Fibroblast of mammary gland (primary cell): ENCODE measurements around the gene AJUBA.
"Not testable (repeated sequence)": the region's sequence is repeated elsewhere in the genome, so short reads cannot be mapped to it uniquely, and the experiment has no call there.

ENCODE experiments used
- DNase-seq: peaks from one replicate; pipeline ENCODE4 v3.0.0-alpha.2; 2010; ENCODE audit warnings: low read depth
- H3K4me3 ChIP-seq: 2 replicates; pipeline ENCODE4 v1.5.1; 2011; ENCODE audit warnings: low read depth, mild to moderate bottlenecking, low read length, moderate library complexity; ENCODE audit not compliant: control insufficient read depth
- CTCF ChIP-seq: conservative IDR thresholded peaks from 2 replicates; pipeline ENCODE4 v1.5.1; 2011; ENCODE audit warnings: low read depth, low read length, inconsistent platforms; ENCODE audit not compliant: control insufficient read depth, insufficient read depth

Gene AJUBA

GRCh38 chr14:23006544-23007419 is 24.4 kb upstream of the AJUBA start:
- TF ChIP-seq CTCF: peak; percentile 23

GRCh38 chr14:23006188-23006534 is 23.8 kb upstream of the AJUBA start:
- TF ChIP-seq CTCF: no peak
- H3K4me3 ChIP-seq: peak overlapping the region; percentile 71
- no peak for DNase-seq

More at GRCh38 chr14:23006544-23007419, 24.4 kb upstream of the AJUBA start:
- peak overlapping the region; percentile 71 for H3K4me3 ChIP-seq
- DNase-seq: peak; percentile 98

- TF ChIP-seq CTCF: no peak
- no peak for DNase-seq
- no peak overlapping the region for H3K4me3 ChIP-seq
Observed at GRCh38 chr14:23005451-23006187, 23.3 kb upstream of the AJUBA start.

GRCh38 chr14:23004274-23004673 is 21.9 kb upstream of the AJUBA start:
- DNase-seq, H3K4me3 ChIP-seq: not testable (repeated sequence)

- no peak overlapping the region for H3K4me3 ChIP-seq
- TF ChIP-seq CTCF: no peak
- DNase-seq: no peak
Observed at GRCh38 chr14:23002592-23002991, 20.2 kb upstream of the AJUBA start.

GRCh38 chr14:23000860-23001259 is 18.5 kb upstream of the AJUBA start:
- no peak for DNase-seq
- no peak for TF ChIP-seq CTCF
- H3K4me3 ChIP-seq: no peak overlapping the region

- no peak for DNase-seq
- no peak for TF ChIP-seq CTCF
- no peak overlapping the region for H3K4me3 ChIP-seq
Observed at GRCh38 chr14:22998329-22999012, 16.1 kb upstream of the AJUBA start.
